A549 (cell line): Measurements from ENCODE around the gene TUT4.

Source experiments
- CTCF ChIP-seq: fragments of >200 bp; sonication (Bioruptor Twin); formaldehyde crosslinking; IDR thresholded peaks from 3 replicates; pipeline ENCODE4 v1.5.1; 2016
- PBX3 ChIP-seq: IDR thresholded peaks from 2 replicates; pipeline ENCODE4 v1.6.1; 2012
- POLR2A ChIP-seq: IDR thresholded peaks from 2 replicates; pipeline ENCODE4 v1.6.1; 2012; ENCODE audit warnings: mild to moderate bottlenecking, low read length

GRCh38 chr1:52423771-52424170 lies 129.1 kb downstream of the TUT4 start:
- TF ChIP-seq PBX3 (no peak), CTCF (no peak), POLR2A (no peak)
